Fibroblast of the aortic adventitia (primary cell): ENCODE measurements around the gene NPW. TPM values are rescaled to one million over a fixed set of nuclear protein-coding genes. Genes with fewer than 3 reads are reported as not detected.
A peak's percentile ranks its signal among the peaks of the same experiment; 100 is the strongest.

Experiments
- DNase-seq: peaks from one replicate; pipeline ENCODE4 v3.0.0-alpha.2; 2010; ENCODE audit warnings: low read depth
- H3K4me3 ChIP-seq: 2 replicates; pipeline ENCODE4 v1.5.1; 2011; ENCODE audit warnings: low read depth, mild to moderate bottlenecking, control low read depth, low read length, moderate library complexity
- total RNA-seq: library from RNA; depleted of rRNA; stranded (reverse); fragments of >200 nt; gene quantifications from 2 replicates; pipeline ENCODE4 v1.2.3, GENCODE V29; 2012; ENCODE audit warnings: low replicate concordance
- TF ChIP-seq, protein P1 (sequence below): IDR thresholded peaks from 2 replicates; pipeline ENCODE4 v1.5.1; 2011; ENCODE audit warnings: mild to moderate bottlenecking, low read length, control low read depth, inconsistent platforms; ENCODE audit not compliant: insufficient read depth

Gene NPW
- total RNA-seq, 1 donor, result 0.45 TPM

DNA sequence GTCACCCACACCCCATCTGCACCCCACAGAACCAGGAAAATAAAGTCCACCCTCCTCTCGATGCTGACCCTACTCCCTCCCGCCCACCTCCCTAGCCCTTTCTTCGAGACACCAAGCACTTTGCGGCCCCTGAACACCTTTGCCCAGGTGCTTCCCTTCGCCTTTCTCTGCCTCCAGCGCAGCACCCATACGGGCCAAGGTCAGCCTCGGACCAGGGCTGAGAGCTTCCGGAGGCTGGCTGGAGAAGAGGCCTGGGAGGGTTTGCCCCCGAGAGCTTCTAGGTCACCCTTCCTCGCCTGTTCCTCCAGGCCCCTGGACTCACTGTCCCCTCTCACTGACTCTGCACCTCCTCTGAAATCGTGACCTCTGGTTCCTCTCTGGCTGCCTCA, 4.4 kb downstream of the NPW start:
- H3K4me3 ChIP-seq, result no peak overlapping the region
- TF ChIP-seq, protein P1, sequence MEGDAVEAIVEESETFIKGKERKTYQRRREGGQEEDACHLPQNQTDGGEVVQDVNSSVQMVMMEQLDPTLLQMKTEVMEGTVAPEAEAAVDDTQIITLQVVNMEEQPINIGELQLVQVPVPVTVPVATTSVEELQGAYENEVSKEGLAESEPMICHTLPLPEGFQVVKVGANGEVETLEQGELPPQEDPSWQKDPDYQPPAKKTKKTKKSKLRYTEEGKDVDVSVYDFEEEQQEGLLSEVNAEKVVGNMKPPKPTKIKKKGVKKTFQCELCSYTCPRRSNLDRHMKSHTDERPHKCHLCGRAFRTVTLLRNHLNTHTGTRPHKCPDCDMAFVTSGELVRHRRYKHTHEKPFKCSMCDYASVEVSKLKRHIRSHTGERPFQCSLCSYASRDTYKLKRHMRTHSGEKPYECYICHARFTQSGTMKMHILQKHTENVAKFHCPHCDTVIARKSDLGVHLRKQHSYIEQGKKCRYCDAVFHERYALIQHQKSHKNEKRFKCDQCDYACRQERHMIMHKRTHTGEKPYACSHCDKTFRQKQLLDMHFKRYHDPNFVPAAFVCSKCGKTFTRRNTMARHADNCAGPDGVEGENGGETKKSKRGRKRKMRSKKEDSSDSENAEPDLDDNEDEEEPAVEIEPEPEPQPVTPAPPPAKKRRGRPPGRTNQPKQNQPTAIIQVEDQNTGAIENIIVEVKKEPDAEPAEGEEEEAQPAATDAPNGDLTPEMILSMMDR, result no peak
- DNase-seq, result no peak

DNA sequence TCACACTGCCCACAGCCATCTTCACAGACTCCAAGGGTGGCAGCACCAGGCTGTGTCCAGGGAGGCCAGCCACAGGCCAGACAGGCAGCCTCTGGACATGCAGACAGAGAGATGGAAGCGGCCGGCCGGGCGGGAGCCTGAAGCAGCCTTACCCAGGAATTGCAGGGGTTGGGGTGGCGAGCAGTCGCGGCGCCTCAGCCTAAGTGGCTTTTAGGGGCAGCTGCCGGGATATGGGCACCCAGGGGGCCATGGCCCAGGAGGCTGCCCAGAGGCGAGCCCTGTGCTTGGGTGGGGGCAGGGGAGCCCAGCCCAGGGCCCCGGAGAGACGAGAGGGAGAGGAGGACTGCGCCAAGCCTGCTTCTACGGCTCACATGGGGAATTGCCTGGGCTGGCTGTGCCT, 5.7 kb downstream of the NPW start:
- no peak overlapping the region for H3K4me3 ChIP-seq
- TF ChIP-seq, protein P1, result no peak
- DNase-seq, result no peak

DNA sequence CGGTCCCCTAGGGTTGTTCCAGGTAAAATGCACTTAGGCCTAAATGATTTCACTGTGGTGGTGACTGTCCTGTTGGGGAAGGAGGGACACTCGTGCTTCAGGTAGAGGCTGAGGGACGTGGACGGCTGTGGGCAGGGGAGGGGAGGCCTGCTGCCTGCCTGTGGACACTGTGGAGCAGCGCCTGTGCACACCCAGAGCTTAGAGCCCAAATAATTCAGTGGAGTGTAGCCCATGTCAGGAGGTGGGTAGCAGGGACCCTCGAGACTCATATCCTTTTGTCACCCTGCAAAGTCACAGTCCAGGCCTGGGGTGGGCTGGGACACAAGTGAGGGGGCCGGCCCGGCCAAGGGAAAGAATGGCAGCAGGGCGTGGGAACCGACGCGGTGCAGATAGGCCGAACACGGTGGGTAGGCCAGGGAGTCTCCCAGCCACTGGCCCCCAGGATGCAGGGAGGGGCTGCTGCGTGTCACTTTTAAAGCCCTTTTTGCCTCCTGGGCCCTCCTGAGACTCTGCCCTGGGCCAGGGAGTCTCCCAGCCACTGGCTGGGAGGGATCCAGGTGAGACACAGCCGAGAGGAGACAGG, 6.4 kb downstream of the NPW start:
- no peak overlapping the region for H3K4me3 ChIP-seq
- TF ChIP-seq, protein P1, result no peak
- DNase-seq, result no peak

DNA sequence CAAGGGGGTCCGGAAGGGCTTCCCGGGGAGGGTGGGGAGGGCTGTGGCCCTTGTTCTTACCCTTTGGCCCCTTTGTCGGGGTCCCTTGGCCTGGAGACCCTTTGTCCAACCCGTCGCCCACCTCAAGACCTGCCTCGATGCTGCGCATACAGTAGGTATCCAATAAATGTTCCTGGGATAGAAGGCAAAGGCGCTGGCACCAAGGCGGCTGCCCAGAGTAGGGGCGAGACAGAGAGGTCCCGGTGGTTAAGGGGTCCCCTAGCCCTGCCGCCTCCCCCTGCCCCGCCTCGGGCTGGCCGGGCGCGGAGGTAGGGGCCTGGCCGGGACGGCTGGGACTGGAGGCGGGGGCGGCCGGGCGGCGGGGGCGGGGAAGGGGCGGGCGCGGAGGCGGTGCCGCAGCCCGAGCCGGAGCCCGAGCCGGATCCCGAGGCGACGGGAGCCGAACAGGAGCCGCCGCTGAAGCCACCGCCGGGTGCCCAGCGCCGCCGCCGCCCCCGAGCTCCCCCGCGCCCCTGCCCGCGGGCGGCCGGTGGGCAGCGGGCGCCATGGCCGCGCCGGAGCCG, 7.0 kb downstream of the NPW start, which contains the start of gene NHERF2:
Gene NHERF2 (plus strand): TSS at position 442 of the 563 bp plus-strand sequence. CDS start 104 bp downstream, at position 546.
- peak within 1 kb of the TSS; percentile 67 for H3K4me3 ChIP-seq
- DNase-seq, result no peak

DNA sequence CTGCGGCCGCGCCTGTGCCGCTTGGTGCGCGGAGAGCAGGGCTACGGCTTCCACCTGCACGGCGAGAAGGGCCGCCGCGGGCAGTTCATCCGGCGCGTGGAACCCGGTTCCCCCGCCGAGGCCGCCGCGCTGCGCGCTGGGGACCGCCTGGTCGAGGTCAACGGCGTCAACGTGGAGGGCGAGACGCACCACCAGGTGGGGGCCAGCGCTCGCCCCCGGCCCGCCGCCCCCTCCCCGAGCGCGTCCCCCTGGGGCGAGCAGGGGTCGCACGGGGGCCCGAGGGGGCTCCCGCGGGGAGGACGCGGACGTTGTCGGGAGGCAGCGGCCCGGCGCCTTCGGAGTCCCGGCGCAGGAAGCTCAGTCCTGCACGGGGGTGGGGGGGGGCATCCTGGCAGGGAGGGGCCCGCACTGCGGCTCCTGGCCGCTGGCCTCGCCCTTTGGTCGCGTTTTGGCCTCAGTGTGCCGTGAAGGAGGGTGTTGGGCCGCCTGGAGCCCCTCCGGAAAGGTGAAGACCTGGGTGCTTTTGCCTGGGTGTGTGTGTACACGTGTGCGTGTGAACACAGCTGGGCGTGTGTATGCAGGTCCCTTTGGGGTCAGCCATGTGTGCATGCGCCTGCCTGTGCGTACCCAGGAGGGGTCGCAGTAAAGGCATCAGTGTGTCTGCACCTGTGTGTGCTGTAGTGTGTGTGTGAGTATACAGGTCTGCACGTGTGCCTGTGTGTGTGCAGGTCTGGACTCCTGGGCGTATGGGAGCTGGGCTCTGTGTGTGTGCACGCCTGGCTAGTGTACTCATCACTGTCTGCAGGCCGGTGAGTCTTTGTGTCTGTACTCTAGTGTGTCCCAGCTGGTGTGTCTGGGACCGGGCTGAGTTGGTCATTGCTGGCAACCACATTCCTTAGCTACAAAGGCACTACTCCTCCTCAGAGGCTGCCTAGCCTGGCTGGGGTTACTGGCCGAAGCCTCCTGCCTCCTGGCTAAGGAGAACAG, 7.7 kb downstream of the NPW start:
- peak; percentile 20 for DNase-seq
- peak overlapping the region; percentile 67 for H3K4me3 ChIP-seq
- TF ChIP-seq, protein P1, result no peak

More for the DNA sequence above, 7.0 kb downstream of the NPW start, which contains the start of gene NHERF2:
- TF ChIP-seq, protein P1, result no peak

DNA sequence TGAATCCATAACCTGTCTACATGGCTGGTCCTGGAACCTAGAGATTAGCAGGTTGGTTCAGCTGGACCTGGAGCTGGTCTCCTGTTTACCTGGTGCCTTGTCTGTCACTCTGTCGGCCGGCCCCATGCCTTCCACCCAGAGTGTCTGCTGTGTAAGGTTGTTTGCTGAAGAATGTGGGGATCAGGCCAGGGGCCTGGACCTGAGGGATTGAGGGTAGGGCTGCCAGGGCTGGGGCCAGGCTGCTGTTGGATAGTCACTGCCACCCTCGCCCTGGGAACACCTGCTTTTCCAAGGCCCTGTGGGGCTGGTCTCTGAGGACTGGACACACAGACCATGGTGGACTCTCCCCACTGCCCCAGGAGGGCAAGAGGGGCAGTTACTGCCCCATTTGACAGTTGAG, 8.6 kb downstream of the NPW start:
- TF ChIP-seq, protein P1, result no peak
- H3K4me3 ChIP-seq, result peak overlapping the region; percentile 67
- DNase-seq, result no peak
